Keratinocyte (primary cell): ENCODE data around the gene RAMAC.

Experiments
- EZH2 ChIP-seq: IDR thresholded peaks from one replicate; pipeline ENCODE4 v1.6.1; 2012; ENCODE audit warnings: inconsistent platforms, mild to moderate bottlenecking, low read length, moderate library complexity
- TF ChIP-seq, protein P1 (sequence below), 3 experiments: IDR thresholded peaks in 1 of 3; conservative IDR thresholded peaks in 1 of 3; optimal IDR thresholded peaks in 1 of 3; 2 replicates in 2 of 3; 3 replicates in 1 of 3; pipeline versions ENCODE3 to v1.5.1; 2011; ENCODE audit warnings: low read length in 3 of 3, mild to moderate bottlenecking in 3 of 3, moderate library complexity in 2 of 3, control low read depth in 1 of 3, inconsistent platforms in 1 of 3; ENCODE audit not compliant: insufficient read depth in 2 of 3; ENCODE audit errors: extremely low read depth in 1 of 3

DNA sequence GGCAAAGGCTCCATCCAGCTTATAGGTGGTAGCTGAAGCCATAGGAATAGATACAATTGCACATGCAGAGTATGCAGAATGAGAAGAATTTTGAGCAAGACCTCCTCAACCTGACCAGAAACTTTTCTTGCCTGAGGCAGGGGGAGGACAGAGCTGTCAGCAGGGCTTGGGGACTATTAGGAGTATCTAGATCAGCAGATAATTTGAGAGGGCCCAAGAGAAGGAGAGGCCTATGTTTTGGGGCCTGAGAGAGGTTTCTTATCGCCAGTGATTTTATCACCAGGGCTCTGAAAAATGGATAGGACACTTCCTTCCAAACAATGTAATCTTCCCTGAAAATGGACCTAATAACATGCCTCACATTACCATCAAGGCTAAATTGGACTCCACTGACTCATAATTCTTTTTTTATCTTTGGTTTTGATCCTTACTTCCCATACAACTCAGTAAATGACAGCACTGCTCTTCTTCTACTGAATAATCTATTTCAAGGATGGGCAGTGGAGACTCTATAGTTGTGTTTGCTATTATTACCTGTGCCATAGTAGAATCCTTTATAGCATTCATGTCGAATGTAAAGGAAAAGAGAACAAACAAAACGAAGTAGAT, 15.8 kb upstream of the RAMAC start:
- TF ChIP-seq, protein P1, sequence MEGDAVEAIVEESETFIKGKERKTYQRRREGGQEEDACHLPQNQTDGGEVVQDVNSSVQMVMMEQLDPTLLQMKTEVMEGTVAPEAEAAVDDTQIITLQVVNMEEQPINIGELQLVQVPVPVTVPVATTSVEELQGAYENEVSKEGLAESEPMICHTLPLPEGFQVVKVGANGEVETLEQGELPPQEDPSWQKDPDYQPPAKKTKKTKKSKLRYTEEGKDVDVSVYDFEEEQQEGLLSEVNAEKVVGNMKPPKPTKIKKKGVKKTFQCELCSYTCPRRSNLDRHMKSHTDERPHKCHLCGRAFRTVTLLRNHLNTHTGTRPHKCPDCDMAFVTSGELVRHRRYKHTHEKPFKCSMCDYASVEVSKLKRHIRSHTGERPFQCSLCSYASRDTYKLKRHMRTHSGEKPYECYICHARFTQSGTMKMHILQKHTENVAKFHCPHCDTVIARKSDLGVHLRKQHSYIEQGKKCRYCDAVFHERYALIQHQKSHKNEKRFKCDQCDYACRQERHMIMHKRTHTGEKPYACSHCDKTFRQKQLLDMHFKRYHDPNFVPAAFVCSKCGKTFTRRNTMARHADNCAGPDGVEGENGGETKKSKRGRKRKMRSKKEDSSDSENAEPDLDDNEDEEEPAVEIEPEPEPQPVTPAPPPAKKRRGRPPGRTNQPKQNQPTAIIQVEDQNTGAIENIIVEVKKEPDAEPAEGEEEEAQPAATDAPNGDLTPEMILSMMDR (optimal IDR thresholded peaks at IDR 0.05 in 1 of 3, IDR thresholded peaks at IDR 0.05 in 1 of 3, conservative IDR thresholded peaks at IDR 0.05 in 1 of 3; ENCODE audit: extremely low read depth in 1 of 3, insufficient read depth in 2 of 3, low read length in 3 of 3), result no peak
- no peak for TF ChIP-seq EZH2
